ENCODE results near the gene OR51I2.

The OR51I2 gene, protein sequence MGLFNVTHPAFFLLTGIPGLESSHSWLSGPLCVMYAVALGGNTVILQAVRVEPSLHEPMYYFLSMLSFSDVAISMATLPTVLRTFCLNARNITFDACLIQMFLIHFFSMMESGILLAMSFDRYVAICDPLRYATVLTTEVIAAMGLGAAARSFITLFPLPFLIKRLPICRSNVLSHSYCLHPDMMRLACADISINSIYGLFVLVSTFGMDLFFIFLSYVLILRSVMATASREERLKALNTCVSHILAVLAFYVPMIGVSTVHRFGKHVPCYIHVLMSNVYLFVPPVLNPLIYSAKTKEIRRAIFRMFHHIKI

GRCh38 chr11:5449023-5449422 lies at the start of gene OR51I2:
Gene OR51I2 (plus strand): TSS chr11:5449323. CDS start chr11:5453489, 4,166 bp downstream.
- DNase-seq = no peak

DNA sequence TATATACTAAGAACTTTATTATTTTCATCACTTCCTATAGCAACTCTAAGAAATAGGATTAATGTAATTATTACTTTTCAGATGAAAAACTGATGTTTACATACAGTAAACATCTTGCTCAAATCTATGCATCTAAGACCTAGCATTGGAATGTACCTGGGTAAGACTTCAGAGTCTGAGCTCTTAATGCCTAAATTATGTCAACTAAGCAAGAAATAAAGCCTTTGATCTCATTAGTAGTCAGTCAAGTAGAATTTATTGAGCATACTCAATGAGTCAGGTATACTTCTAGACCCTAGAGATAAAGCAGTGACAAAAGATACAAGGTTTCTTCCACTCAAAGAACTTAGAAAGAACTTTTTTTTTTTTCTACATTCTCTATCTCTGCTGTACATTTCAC lies 44.0 kb upstream of the OR51I2 start:
- DNase-seq = no peak

- no peak for DNase-seq
Measured at GRCh38 chr11:5420993-5421392, 28.1 kb upstream of the OR51I2 start.

GRCh38 chr11:5421811-5422210 lies 27.3 kb upstream of the OR51I2 start, which contains the start of gene OR51Q1:
Gene OR51Q1 (plus strand): TSS chr11:5422111. CDS start chr11:5422201, 90 bp downstream.
- DNase-seq = no peak

DNA sequence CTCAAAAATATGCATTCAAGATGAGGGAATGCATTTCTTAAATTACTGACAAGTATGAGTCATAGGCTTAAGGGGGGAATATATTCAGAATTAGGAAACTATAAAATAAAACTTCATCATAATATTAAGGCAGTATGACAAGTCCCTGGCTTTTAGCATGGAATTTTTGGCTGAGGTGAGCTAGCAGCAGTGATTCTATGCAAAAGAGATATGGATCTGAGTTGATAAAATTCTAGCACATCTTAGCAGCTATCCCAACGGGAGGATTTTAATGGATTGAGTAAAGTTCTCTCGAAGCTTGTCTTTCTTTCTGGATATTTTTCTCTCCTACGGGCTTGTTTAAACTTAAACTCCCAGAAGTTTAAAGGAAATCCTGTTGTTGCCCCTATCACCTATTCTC lies 26.0 kb upstream of the OR51I2 start:
- DNase-seq = no peak

DNA sequence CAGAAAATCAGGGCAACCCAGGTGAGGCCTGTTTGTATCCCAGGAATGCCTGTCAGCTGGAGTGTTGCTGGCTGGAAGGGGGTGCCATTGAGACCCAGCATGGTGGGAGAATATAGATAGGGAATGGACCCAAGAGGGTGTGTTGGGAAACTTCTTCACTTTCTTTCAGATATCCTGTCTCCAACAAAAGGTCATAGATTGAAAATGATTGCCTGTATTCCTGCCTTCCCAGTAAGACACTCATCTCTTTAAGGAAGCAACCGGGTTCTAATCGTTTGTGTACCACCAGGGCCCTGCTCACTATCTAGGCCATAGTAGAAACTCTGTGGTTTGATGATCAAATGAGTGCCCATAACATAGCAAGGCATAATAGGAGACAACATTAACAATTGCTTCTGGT lies 7.7 kb upstream of the OR51I2 start, which contains the start of gene OR51I1:
TSS of gene OR51I1 (minus strand) at position 101 of the 400 bp plus-strand sequence. CDS start at position 101, 0 bp downstream.
- DNase-seq = no peak

- no peak for DNase-seq
Measured at GRCh38 chr11:5443835-5444393, 5.2 kb upstream of the OR51I2 start.

DNA sequence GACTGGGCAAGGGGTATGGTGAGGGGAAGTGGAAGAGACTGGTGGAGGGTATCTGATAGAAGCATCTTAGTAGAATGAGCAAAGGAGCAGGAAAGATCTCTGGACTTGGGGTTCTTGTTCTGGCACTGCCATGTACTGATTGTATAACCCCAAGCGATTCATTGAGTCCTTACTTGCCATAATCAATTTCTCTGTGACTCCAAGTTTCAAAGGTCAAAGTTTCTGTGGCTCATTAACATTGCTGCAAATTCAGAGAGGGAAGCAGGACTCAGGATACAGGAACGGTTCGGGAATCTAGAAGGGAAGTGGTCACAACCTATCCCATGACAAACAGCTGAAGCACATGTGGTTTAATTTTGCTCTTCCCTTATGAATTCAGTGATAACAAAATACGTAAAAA lies 309 bp downstream of the OR51I2 start:
- no peak for DNase-seq

- no peak for DNase-seq
Measured at GRCh38 chr11:5460983-5461621, 12.0 kb downstream of the OR51I2 start.

GRCh38 chr11:5467527-5467926 lies 18.4 kb downstream of the OR51I2 start:
- DNase-seq = no peak

DNA sequence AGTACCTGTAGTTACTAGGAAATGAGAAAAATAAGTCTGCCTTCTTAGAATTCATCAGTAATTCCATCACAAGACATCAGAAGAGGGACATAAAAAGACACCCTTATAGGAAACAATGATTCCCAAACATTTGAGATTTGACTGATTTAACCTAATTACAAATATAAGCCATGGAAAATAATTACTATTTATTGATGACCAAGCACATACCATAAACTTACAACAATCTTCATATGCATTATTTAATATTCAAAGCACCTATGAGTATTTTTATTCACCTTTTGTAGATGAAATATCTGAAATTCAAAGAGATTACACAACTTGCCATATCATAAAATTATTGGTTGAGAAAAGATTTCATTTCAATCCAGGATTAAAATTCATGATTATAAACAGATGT lies 24.8 kb downstream of the OR51I2 start:
- DNase-seq = no peak

DNA sequence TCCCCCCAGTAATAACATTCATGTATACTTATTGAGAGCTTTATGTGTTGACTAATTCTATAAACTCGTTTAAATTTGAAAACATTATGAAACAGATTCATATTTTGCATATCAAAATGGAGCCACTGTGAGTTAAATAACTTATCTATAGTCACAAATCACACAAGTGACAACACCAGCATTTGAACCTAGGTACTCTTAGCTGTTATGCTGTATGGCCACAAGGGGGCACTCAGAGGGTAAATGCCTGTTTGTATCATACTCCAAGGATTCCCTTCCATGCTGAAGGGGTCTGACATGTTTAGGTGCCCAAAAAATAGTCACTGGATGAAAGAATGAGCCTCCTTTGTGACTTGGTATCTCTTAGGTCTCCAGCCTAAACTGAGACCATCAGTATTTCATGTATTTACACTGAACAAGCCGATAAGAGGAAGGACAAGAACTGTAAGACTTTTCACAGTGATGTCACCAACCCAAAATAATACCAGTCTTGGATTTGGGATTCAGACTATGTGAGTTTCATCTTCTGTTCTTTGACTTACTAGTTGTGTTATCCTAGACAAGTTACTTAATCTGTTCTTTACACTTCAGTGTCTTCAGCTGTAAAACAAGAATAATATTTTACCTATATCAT lies 27.2 kb downstream of the OR51I2 start:
- DNase-seq = no peak

DNA sequence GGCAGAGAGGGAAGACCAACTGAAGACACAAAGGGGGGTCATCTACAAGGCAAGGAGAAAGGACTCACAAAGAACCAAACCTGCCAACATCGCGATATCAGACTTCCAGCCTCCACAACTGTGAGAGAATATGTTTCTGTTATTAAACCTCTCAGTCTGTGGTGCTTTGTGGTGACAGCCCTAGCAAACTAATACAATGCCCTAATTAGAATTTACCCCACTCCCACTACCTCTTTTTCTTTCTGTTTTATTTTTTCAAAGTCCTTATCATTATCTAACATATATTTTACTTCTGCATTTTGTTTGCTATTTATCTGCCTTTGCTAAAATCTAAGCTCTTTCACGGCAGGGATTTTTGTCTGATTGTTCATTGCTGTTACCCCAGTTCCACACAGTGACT lies 36.9 kb downstream of the OR51I2 start:
- DNase-seq = no peak

DNA sequence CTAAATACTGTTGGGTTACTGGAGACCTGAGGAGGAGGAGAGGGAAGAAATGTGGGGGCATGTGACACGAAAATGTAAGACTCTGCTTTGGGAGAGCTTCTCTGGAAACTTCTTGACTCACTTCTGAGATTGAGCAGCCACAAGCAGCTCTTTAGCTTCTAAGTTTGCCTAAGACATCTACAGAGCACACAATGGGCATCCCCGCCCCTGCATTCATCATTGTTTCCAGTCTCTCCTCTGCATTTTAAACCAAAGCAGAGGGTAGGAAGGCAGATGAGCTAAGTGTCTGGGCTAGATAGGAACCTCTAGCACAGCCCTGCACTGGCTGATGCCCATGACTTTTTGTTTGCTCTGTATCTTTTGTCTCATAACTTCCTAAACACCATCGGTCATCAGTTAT lies 37.3 kb downstream of the OR51I2 start:
- no peak for DNase-seq

DNA sequence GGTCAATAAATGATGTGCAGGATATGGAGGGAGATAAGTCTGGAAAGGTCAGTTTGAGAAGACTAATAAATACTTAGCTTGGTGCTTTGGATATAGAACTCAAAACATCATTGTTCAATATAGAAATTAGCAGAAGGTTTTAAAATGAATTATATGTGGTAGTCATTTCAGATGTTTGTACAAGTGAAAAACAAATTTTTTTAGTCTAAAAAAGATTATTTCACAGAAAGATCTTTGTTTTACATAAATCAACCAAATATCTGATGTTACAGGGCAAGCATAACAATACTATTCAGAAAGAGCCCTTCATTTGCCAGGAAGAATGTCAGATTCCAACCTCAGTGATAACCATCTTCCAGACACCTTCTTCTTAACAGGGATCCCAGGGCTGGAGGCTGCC lies 39.3 kb downstream of the OR51I2 start, which contains the start of gene OR52D1:
TSS of gene OR52D1 (plus strand) at position 301 of the 400 bp plus-strand sequence. CDS start at position 323, 22 bp downstream.
- no peak for DNase-seq

DNA sequence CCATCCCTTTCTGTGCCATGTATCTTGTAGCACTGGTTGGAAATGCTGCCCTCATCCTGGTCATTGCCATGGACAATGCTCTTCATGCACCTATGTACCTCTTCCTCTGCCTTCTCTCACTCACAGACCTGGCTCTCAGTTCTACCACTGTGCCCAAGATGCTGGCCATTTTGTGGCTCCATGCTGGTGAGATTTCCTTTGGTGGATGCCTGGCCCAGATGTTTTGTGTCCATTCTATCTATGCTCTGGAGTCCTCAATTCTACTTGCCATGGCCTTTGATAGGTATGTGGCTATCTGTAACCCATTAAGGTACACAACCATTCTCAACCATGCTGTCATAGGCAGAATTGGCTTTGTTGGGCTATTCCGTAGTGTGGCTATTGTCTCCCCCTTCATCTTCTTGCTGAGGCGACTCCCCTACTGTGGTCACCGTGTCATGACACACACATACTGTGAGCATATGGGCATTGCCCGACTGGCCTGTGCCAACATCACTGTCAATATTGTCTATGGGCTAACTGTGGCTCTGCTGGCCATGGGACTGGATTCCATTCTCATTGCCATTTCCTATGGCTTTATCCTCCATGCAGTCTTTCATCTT lies 39.8 kb downstream of the OR51I2 start:
- DNase-seq = no peak

DNA sequence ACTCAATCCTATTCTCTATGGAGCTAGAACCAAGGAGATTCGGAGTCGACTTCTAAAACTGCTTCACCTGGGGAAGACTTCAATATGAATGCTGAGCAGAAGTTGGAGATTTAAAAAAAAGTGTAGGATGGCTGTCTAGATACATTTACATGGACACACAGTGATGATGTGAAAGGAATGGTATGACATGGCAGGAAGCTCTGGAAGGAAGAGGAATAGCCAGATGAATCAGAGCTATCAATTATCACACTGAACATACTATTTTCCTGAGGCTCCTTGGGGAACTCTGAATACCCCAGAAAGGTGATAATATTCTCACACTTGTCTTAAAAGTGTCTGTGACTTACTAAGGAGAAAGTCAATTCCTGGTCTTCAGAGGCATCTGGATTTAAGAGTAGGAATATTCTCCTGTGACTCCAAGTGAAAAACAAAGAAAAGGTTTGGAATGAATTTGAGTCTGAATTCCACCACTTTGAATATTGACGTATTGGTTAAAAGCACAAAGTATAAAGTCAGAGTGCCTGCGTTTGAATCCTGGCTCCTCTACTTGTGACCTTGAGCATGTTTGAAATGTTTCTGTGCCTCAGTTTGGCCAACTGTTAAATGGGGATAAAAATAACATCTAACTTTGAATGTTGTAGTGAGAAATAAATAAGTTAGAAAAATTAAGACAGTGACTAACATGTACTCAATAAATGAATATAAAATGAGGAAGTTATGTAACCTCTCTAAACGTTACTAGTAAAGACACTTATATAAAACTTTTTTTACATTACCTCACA lies 40.6 kb downstream of the OR51I2 start:
- no peak for DNase-seq

GRCh38 chr11:5499671-5500070 lies 50.5 kb downstream of the OR51I2 start:
- no peak for DNase-seq

- DNase-seq = no peak
Measured at GRCh38 chr11:5500393-5500801, 51.3 kb downstream of the OR51I2 start.

DNA sequence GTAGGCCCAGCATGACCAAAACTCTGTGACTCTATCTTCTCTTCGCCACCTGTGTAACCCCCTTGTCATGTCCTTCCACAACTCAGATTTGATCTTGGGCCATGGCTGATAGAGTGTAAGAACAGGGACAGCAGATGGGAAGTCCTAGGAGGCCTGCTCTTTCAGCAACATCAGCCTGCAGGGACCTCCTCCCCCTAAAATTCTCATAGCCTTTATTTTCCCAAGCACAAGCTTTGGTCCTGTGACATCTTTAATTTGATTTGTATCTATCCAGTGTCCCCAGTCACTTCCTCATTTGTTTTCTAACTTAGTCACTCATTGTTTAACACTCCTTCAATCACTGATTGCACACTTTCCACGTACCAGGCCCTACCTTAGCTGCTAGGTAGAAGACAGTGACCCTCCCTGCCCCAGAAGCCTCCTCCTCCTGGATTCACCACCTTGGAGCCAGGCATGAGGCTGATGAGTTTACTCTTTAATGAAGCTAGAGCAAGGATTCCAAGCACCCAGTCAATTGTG lies 55.3 kb downstream of the OR51I2 start:
- DNase-seq = no peak

DNA sequence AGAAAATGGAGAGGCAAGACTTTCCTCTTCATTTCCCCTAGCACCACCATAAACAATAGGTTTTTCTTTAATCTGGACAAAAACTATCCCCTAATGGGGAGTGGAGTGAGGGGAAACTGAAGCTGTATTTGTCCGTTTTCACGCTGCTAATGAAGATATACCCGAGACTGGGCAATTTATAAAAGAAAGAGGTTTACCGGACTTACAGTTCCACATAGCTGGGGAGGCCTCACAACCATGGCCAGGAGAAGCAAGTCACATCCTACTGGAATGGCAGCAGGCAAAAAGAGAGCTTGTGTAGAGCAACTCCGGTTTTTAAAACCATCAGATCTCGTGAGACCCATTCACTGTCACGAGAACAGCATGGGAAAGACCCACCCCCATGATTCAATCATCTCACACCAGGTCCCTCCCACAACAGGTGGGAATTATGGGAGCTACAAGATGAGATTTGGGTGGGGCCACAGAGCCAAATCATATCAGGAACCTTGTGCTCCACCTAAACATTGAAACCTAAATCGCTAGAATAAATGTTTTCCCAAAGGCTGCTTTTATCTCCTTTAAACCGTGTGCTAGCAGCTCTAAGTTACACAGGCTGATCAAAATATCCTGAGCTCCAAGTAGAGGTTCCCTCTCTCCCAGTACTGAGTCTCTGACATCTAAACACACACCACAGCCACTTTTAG lies 56.4 kb downstream of the OR51I2 start:
- no peak for DNase-seq
